K562 (cell line): Measurements from ENCODE around the gene LMTK2. TPM values are rescaled to one million over a fixed set of nuclear protein-coding genes. Genes with fewer than 3 reads are reported as not detected.

Source experiments
- ATAC-seq: fragments of 200-7000 bp; cut with Tn5 transposase; 3 replicates; pipeline ENCODE4 v1.9.1; 2020; ENCODE audit warnings: moderate library complexity
- BruUV-seq: library from RNA; stranded (reverse); fragments of 400-500 nt; replicated peaks from 2 replicates; lab custom pipeline; 2021; lab: Mats Ljungman, UMichigan
- CTCF ChIA-PET: fragments of 300-600 bp; formaldehyde crosslinking; extraction: SDS; loops from one replicate; lab custom pipeline; 2021; ENCODE audit warnings: low intra/inter-chr PET ratio; lab: Yijun Ruan, JAX
- POLR2A ChIA-PET: fragments of 300-600, 350-650 bp; sonication (Branson Sonifier 250); formaldehyde crosslinking; extraction: SDS; loops from one replicate; lab custom pipeline; 2021; ENCODE audit warnings: antibody characterized with exemption, inconsistent platforms; lab: Yijun Ruan, JAX
- DNase-seq, 4 experiments: peaks; one replicate each; pipeline versions ENCODE4 v3.0.0 to v3.0.0-alpha.2; 2011 to 2018; ENCODE audit warnings: low spot score in 3 of 4, mixed read lengths in 3 of 4; ENCODE audit errors: extremely low read depth in 1 of 4
- FAIRE-seq: peaks from 2 replicates; lab custom pipeline; 2011; peaks lifted over from hg19 to GRCh38; lab: Jason Lieb, UNC
- H2AFZ ChIP-seq: 2 replicates; pipeline ENCODE4 v1.6.0; 2011; ENCODE audit warnings: low read depth, low read length, control low read depth, inconsistent platforms
- H3K27ac ChIP-seq: fragments of 200-600 bp; 3 replicates; pipeline ENCODE4 v1.8.0; 2011; ENCODE audit warnings: low read depth, mild to moderate bottlenecking, control low read depth, inconsistent platforms, low read length, moderate library complexity, mixed read lengths; ENCODE audit errors: extremely low read depth
- H3K27me3 ChIP-seq, 2 experiments: fragments of 300-600 bp in 1 of 2; 2 replicates in 1 of 2; 3 replicates in 1 of 2; pipeline versions ENCODE4 v1.6.0 to v1.8.0; 2011; ENCODE audit warnings: inconsistent platforms in 2 of 2, low read length in 2 of 2, mild to moderate bottlenecking in 1 of 2, mixed read lengths in 1 of 2, moderate library complexity in 1 of 2; ENCODE audit not compliant: control insufficient read depth in 2 of 2, insufficient read depth in 2 of 2
- H3K36me3 ChIP-seq: fragments of 300-600 bp; 3 replicates; pipeline ENCODE4 v1.8.0; 2011; ENCODE audit warnings: mild to moderate bottlenecking, low read length, inconsistent platforms; ENCODE audit not compliant: control insufficient read depth, insufficient read depth
- H3K4me1 ChIP-seq, 2 experiments: fragments of 200-600 bp in 1 of 2; replicated peaks in 1 of 2; 2 replicates in 1 of 2; 3 replicates in 1 of 2; pipeline versions ENCODE4 v1.5.1 to v1.8.0; 2011; ENCODE audit warnings: inconsistent platforms in 2 of 2, low read length in 2 of 2, mild to moderate bottlenecking in 1 of 2, mixed read lengths in 1 of 2, moderate library complexity in 1 of 2; ENCODE audit not compliant: control insufficient read depth in 2 of 2, insufficient read depth in 2 of 2
- H3K4me2 ChIP-seq: 2 replicates; pipeline ENCODE4 v1.6.1; 2011; ENCODE audit warnings: low read length, control low read depth, inconsistent platforms, mixed read lengths; ENCODE audit not compliant: insufficient read depth
- H3K4me3 ChIP-seq: fragments of 200-600 bp; sonication (generic), shearing (Covaris generic); 2 replicates; pipeline ENCODE4 v1.5.1; 2016; ENCODE audit warnings: control low read depth, inconsistent platforms
- H3K79me2 ChIP-seq: fragments of 200-600 bp; 3 replicates; pipeline ENCODE4 v1.8.0; 2011; ENCODE audit warnings: low read length, inconsistent platforms; ENCODE audit not compliant: control insufficient read depth, insufficient read depth
- H3K9ac ChIP-seq, 2 experiments: 2 replicates each; pipeline versions ENCODE4 v1.6.0 to v1.6.1; 2011; ENCODE audit warnings: low read depth in 2 of 2, low read length in 2 of 2, control low read depth in 1 of 2, inconsistent platforms in 1 of 2, mild to moderate bottlenecking in 1 of 2, mixed read lengths in 1 of 2; ENCODE audit not compliant: insufficient read depth in 1 of 2
- H3K9me1 ChIP-seq: one replicate; pipeline ENCODE4 v1.6.0; 2011; ENCODE audit warnings: inconsistent platforms, mild to moderate bottlenecking, low read length, moderate library complexity; ENCODE audit not compliant: control insufficient read depth, insufficient read depth
- H3K9me3 ChIP-seq: replicated peaks from 2 replicates; pipeline ENCODE4 v1.5.1; 2011; ENCODE audit warnings: low read depth, low read length, inconsistent platforms; ENCODE audit not compliant: control insufficient read depth, insufficient read depth
- H4K20me1 ChIP-seq: replicated peaks from 2 replicates; pipeline ENCODE4 v1.6.1; 2011; ENCODE audit warnings: low read length, inconsistent platforms, mixed read lengths; ENCODE audit not compliant: control insufficient read depth, insufficient read depth
- CREM ChIP-seq: IDR thresholded peaks from 2 replicates; pipeline ENCODE4 v1.6.1; 2014; ENCODE audit warnings: antibody characterized with exemption, low read depth
- ELK3 ChIP-seq: fragments of 450-650 bp; formaldehyde crosslinking; IDR thresholded peaks from 2 replicates; pipeline ENCODE4 v1.4.0; 2020; ENCODE audit warnings: mild to moderate bottlenecking
- ETS1 ChIP-seq: conservative IDR thresholded peaks from 2 replicates; pipeline ENCODE4 v1.6.1; 2011; ENCODE audit warnings: low read depth, mild to moderate bottlenecking, low read length; ENCODE audit not compliant: control insufficient read depth
- JUND ChIP-seq, 2 experiments: IDR thresholded peaks; 2 replicates in 1 of 2; 3 replicates in 1 of 2; pipeline ENCODE4 v1.6.1; 2011; ENCODE audit warnings: borderline replicate concordance in 2 of 2, low read depth in 2 of 2, low read length in 2 of 2, improper control_type of control experiment in 1 of 2, missing biosample characterization in 1 of 2, missing genetic modification characterization in 1 of 2, missing genetic modification reagents in 1 of 2
- KHSRP ChIP-seq: fragments of 450-650 bp; IDR thresholded peaks from 2 replicates; pipeline ENCODE4 v1.6.1; 2017
- L3MBTL2 ChIP-seq: fragments of 450-650 bp; IDR thresholded peaks from 2 replicates; pipeline ENCODE4 v1.6.1; 2016; ENCODE audit warnings: mild to moderate bottlenecking, moderate library complexity
- POLR2A ChIP-seq: fragments of 450-650 bp; conservative IDR thresholded peaks from 2 replicates; pipeline ENCODE4 v1.6.1; 2016
- RBBP5 ChIP-seq: fragments of 200-600 bp; sonication (generic); IDR thresholded peaks from 2 replicates; pipeline ENCODE4 v1.6.1; 2012; ENCODE audit warnings: borderline replicate concordance, mild to moderate bottlenecking, low read length, control low read depth, inconsistent platforms; ENCODE audit not compliant: insufficient read depth, poor library complexity, severe bottlenecking
- ZNF239 ChIP-seq: fragments of 250-450 bp; sonication (Bioruptor Pico); IDR thresholded peaks from 2 replicates; pipeline ENCODE4 v1.4.0; 2020; ENCODE audit warnings: mild to moderate bottlenecking
- ZNF589 ChIP-seq: fragments of 200-800 bp; sonication (Bioruptor generic); IDR thresholded peaks from 2 replicates; pipeline ENCODE4 v1.6.1; 2016; ENCODE audit warnings: low read depth, missing genetic modification characterization, missing compliant biosample characterization
- ZSCAN29 ChIP-seq: fragments of 450-650 bp; IDR thresholded peaks from 2 replicates; pipeline ENCODE4 v1.6.1; 2017
- WGBS: fragments of 100-300 bp; shearing (Covaris generic); methylation state at CpG from one replicate; pipeline ENCODE4 v1.1.6; 2016; ENCODE audit warnings: low coverage, mixed read lengths; ENCODE audit not compliant: insufficient coverage; ENCODE audit errors: missing lambda C conversion rate; 5-methylcytosine and 5-hydroxymethylcytosine counted together
- in situ Hi-C: fragments of 300-500 bp; cut with MboI; formaldehyde crosslinking; loops from 4 replicates; pipeline ENCODE4 v1.15.0; 2018; ENCODE audit warnings: inconsistent platforms, mixed read lengths
- intact Hi-C: fragments of 100-400 bp; cut with micrococcal nuclease; formaldehyde crosslinking; loops from 2 replicates; pipeline ENCODE4 v1.14.2; 2022
- polyA plus RNA-seq, 8 experiments: library from polyadenylated mRNA; depleted of rRNA in 4 of 8; stranded (reverse) in 5 of 8; unstranded in 3 of 8; fragments of >200 nt; fragmentation: Nextera tagmentation in 2 of 8; fragmentation: Illumina TruSeq in 1 of 8; extraction: Ambion mirVana in 2 of 8; extraction: Trizol in 1 of 8; gene quantifications; 2 replicates each; pipeline versions ENCODE4 v1.2.1 to v1.2.3, GENCODE V29; 2011 to 2014; ENCODE audit warnings: inconsistent platforms in 1 of 8, missing spikeins in 1 of 8
- total RNA-seq, 7 experiments: library from RNA; depleted of rRNA in 6 of 7; stranded (reverse); fragments of >200 nt in 6 of 7; fragmentation: Illumina TruSeq in 2 of 7; extraction: Trizol in 2 of 7; gene quantifications; 2 replicates each; pipeline versions ENCODE4 v1.2.1 to v1.2.3, GENCODE V29; 2011 to 2021; ENCODE audit warnings: low replicate concordance in 1 of 7

Gene LMTK2
- total and polyA plus RNA-seq, 9 of the 15 experiments (the other 6 are each of a cell fraction or from before 2014, with no cell fraction given) = 0.78 to 16.4 (median 6.3) TPM

- CTCF ChIA-PET = no interaction called here
- intact Hi-C loops = no loop called here
- no peak overlapping the region for H3K9ac ChIP-seq
- peaks cover 14 to 31% of the 10 kb centered on the region in 2 experiments; a peak in 4 of 5 replicates for H3K27me3 ChIP-seq
- ATAC-seq = no peak
- no peaks in the 10 kb centered on the region for H3K9me3 ChIP-seq
- peaks cover 12% of the 10 kb centered on the region for H4K20me1 ChIP-seq
- no peak overlapping the region for H3K27ac ChIP-seq
- no peaks in the 10 kb centered on the region for H3K9me1 ChIP-seq
- no peak overlapping the region for H2AFZ ChIP-seq
- no TSS peak for BruUV-seq
- no peak overlapping the region for H3K4me2 ChIP-seq
- H3K4me3 ChIP-seq = no peak overlapping the region
- DNase-seq = no peak
- no peak for TF ChIP-seq RBBP5
- no peak for TF ChIP-seq ETS1
- no peak for TF ChIP-seq ELK3 (CRISPR knock-in tag)
- no peak for TF ChIP-seq KHSRP
- no peak for TF ChIP-seq L3MBTL2
- no peak for TF ChIP-seq ZSCAN29
- no peak for TF ChIP-seq POLR2A
- no peak for TF ChIP-seq JUND (IDR thresholded peaks at IDR 0.05; ENCODE audit: borderline replicate concordance, low read depth, low read length)
- no peak for TF ChIP-seq JUND (tag; IDR thresholded peaks at IDR 0.05; ENCODE audit: borderline replicate concordance, low read depth, low read length)
- TF ChIP-seq CREM = no peak
- no peak for TF ChIP-seq ZNF239
- no peak for TF ChIP-seq ZNF589
- TF ChIP-seq, all 486 proteins: peak for 0
- FAIRE-seq = no peak
- Histone ChIP-seq H3K79me2 (no peaks in the 10 kb centered on the region), H3K36me3 (peaks cover 6% of the 10 kb centered on the region; the same call in 1 of the 3 replicates), H3K4me1 (peaks cover 2 to 45% of the 10 kb centered on the region in 2 experiments; a peak in 4 of 5 replicates)
- in situ Hi-C loops = no loop called here
- POLR2A ChIA-PET = interaction anchor here (0.6 kb wide), 1 partner anchor 31 kb away, joined by 3 read pairs; no protein-coding TSS in a partner anchor
- WGBS = 77% methylated on average over 29 of the region's 30 CpGs
Measured at GRCh38 chr7:98212532-98213041, 105.9 kb downstream of the LMTK2 start.
